Neural crest cell (in vitro differentiated cells): ENCODE measurements around the gene ZNF470. TPM values are rescaled to one million over a fixed set of nuclear protein-coding genes. Genes with fewer than 3 reads are reported as not detected.

Experiments used
- DNase-seq: peaks from one replicate; pipeline ENCODE4 v3.0.0; 2021; ENCODE audit warnings: low read depth, mixed read lengths, low spot score
- H3K27ac Mint-ChIP-seq: one replicate; pipeline ENCODE4 v1.8.0; 2021; ENCODE audit warnings: mild to moderate bottlenecking, mixed read lengths; ENCODE audit not compliant: unreplicated experiment
- H3K27me3 Mint-ChIP-seq: 2 replicates; pipeline ENCODE4 v1.8.0; 2021; ENCODE audit warnings: low read depth, mild to moderate bottlenecking, mixed read lengths
- H3K36me3 Mint-ChIP-seq: 2 replicates; pipeline ENCODE4 v1.8.0; 2021; ENCODE audit warnings: low read depth, mild to moderate bottlenecking, mixed read lengths
- H3K4me1 Mint-ChIP-seq: 2 replicates; pipeline ENCODE4 v1.8.0; 2021; ENCODE audit warnings: mixed read lengths
- H3K4me3 Mint-ChIP-seq: one replicate; pipeline ENCODE4 v1.8.0; 2021; ENCODE audit warnings: mild to moderate bottlenecking, mixed read lengths
- H3K9me3 Mint-ChIP-seq: 2 replicates; pipeline ENCODE4 v1.8.0; 2021; ENCODE audit warnings: mixed read lengths
- CTCF ChIP-seq: fragments of 200-600 bp; sonication (generic); conservative IDR thresholded peaks from 2 replicates; pipeline ENCODE4 v1.5.0; 2021; ENCODE audit warnings: antibody characterized with exemption, mild to moderate bottlenecking
- total RNA-seq: library from RNA; stranded (reverse); gene quantifications from 2 replicates; pipeline ENCODE4 v1.2.1, GENCODE V29; 2021

Gene ZNF470
- total RNA-seq, 1 donor from 2014 or later, result 8.4 TPM

- peaks cover 6% of the 10 kb centered on the region for H3K4me1 Mint-ChIP-seq
- peaks cover 67% of the 10 kb centered on the region for H3K36me3 Mint-ChIP-seq
- no peak overlapping the region for H3K27ac Mint-ChIP-seq
- DNase-seq, result no peak
- H3K9me3 Mint-ChIP-seq, result peaks cover 31% of the 10 kb centered on the region
- no peak for TF ChIP-seq CTCF
- H3K4me3 Mint-ChIP-seq, result no peak overlapping the region
- no peaks in the 10 kb centered on the region for H3K27me3 Mint-ChIP-seq
Measured at GRCh38 chr19:56543776-56544175, 23.5 kb upstream of the ZNF470 start.

- Mint-ChIP-seq H3K27ac (no peak overlapping the region), H3K4me3 (no peak overlapping the region), H3K36me3 (peaks cover 63% of the 10 kb centered on the region), H3K4me1 (no peaks in the 10 kb centered on the region), H3K27me3 (no peaks in the 10 kb centered on the region), H3K9me3 (peaks cover 23% of the 10 kb centered on the region)
- DNase-seq, result no peak
- TF ChIP-seq CTCF, result no peak
Measured at GRCh38 chr19:56547535-56547934, 19.7 kb upstream of the ZNF470 start.

GRCh38 chr19:56554272-56554869, 12.9 kb upstream of the ZNF470 start:
- Mint-ChIP-seq H3K9me3 (peaks cover 33% of the 10 kb centered on the region), H3K4me3 (no peak overlapping the region), H3K27me3 (no peaks in the 10 kb centered on the region), H3K4me1 (no peaks in the 10 kb centered on the region), H3K27ac (no peak overlapping the region), H3K36me3 (peaks cover 58% of the 10 kb centered on the region)
- TF ChIP-seq CTCF, result no peak
- no peak for DNase-seq

- Mint-ChIP-seq H3K4me3 (no peak overlapping the region), H3K4me1 (peaks cover 10% of the 10 kb centered on the region), H3K36me3 (peaks cover 47% of the 10 kb centered on the region), H3K27ac (no peak overlapping the region), H3K27me3 (no peaks in the 10 kb centered on the region), H3K9me3 (peaks cover 34% of the 10 kb centered on the region)
- no peak for TF ChIP-seq CTCF
- no peak for DNase-seq
Measured at GRCh38 chr19:56562766-56563165, 4.5 kb upstream of the ZNF470 start.

- Mint-ChIP-seq H3K9me3 (peaks cover 24% of the 10 kb centered on the region), H3K4me1 (peaks cover 13% of the 10 kb centered on the region), H3K36me3 (peaks cover 65% of the 10 kb centered on the region), H3K4me3 (peak overlapping the region; percentile 99), H3K27me3 (no peaks in the 10 kb centered on the region), H3K27ac (peak overlapping the region; percentile 96)
- no peak for TF ChIP-seq CTCF
- DNase-seq, result peak; percentile 32
Measured at GRCh38 chr19:56566904-56567273, 379 bp upstream of the ZNF470 start.
